Mononuclear cell (primary cell): Measurements from ENCODE around the gene YIPF5. TPM values are rescaled to one million over a fixed set of nuclear protein-coding genes. Genes with fewer than 3 reads are reported as not detected.

ENCODE experiments used
- H3K27me3 ChIP-seq: 2 replicates; pipeline ENCODE4 v1.6.0; 2011; ENCODE audit warnings: low read length, control low read depth; ENCODE audit not compliant: insufficient read depth
- H3K4me1 ChIP-seq: 2 replicates; pipeline ENCODE4 v1.5.1; 2011; ENCODE audit warnings: mild to moderate bottlenecking, low read length, control low read depth; ENCODE audit not compliant: insufficient read depth
- H3K4me3 ChIP-seq: 2 replicates; pipeline ENCODE4 v1.5.1; 2011; ENCODE audit warnings: mild to moderate bottlenecking, low read length, moderate library complexity
- H3K9me3 ChIP-seq: 2 replicates; pipeline ENCODE4 v1.5.1; 2011; ENCODE audit warnings: low read depth, mild to moderate bottlenecking, control low read depth, low read length
- total RNA-seq: library from RNA; depleted of rRNA; stranded (reverse); fragments of >200 nt; gene quantifications from one replicate; pipeline ENCODE4 v1.2.3, GENCODE V29; 2012

YIPF5 gene
- total RNA-seq, 1 donor = 51.5 TPM

DNA sequence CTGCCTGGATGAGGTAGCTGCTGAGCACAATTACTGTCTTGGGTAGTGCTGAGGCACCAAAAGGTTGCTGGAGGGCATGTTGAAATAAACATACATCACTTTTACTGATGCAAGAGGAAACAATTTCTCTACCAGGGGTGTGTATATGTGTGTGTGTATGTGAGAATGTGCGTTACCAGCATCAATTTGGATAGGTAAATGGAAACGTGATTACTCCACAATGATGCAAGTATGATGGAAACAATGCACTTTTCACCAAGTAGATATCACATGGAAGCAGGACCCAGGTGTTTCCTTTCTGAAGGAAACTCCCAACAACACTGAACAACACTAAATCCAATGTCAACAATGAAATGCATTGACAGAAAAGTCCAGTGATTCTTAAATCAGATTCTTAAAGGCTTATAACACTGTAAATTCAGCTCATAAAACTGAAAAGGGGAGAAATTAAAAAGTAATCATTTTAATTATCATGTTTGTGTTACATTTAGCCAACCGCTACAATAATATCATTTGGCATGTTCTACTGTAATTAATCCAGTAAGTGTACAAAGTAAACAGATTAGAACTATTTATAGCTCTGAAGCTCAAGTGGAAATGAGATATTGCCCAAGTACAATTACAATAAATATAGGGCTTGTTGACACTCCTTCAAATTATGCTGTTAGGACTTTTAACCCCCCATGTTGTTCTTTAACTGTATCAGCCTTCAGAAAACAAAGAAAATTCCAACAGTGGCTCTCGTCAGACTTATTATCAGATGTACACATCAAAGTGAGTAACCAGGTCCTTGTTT, 25.3 kb downstream of the YIPF5 start:
- Histone ChIP-seq H3K27me3 (peaks cover 3% of the 10 kb centered on the region), H3K4me3 (no peak overlapping the region), H3K4me1 (peaks cover 8% of the 10 kb centered on the region), H3K9me3 (no peaks in the 10 kb centered on the region)

DNA sequence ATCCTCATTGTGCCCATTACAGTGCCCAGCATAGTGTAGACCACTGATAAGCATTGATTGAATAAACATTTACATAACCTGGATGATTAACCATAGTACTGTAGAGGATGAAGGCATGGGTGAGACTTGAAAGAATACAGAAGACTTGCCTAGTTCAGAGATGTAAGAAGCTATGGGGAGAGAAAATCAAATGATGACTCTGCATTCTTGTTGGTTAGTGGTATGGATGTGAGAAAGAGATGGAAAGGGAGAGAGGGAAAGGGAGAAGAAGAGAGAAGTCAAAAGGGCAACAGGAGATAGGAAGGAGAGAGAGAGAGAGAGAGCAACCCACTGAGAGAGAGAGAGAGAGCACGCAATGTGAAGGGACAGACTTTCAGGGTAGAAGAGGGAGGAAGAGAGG, 26.8 kb downstream of the YIPF5 start:
- no peaks in the 10 kb centered on the region for H3K9me3 ChIP-seq
- H3K4me3 ChIP-seq = no peak overlapping the region
- peaks cover 8% of the 10 kb centered on the region for H3K4me1 ChIP-seq
- no peaks in the 10 kb centered on the region for H3K27me3 ChIP-seq

DNA sequence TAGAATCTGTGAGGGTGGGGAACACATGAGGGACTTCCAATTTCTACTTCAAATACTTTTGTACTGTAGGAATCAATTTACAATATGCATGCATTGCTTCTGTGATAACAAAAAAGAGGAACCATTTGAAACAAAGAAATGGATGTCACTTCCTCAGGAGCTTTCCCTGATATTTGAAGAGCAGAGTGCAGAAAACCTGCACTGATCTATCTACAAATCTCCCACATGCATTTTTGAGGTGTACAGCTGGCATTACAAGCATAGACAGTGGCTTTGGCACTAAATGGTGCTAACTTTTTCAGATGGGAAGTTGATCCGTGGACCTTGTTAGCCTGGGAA, 27.7 kb downstream of the YIPF5 start:
- Histone ChIP-seq H3K27me3 (no peaks in the 10 kb centered on the region), H3K4me3 (no peak overlapping the region), H3K4me1 (peaks cover 8% of the 10 kb centered on the region), H3K9me3 (no peaks in the 10 kb centered on the region)

DNA sequence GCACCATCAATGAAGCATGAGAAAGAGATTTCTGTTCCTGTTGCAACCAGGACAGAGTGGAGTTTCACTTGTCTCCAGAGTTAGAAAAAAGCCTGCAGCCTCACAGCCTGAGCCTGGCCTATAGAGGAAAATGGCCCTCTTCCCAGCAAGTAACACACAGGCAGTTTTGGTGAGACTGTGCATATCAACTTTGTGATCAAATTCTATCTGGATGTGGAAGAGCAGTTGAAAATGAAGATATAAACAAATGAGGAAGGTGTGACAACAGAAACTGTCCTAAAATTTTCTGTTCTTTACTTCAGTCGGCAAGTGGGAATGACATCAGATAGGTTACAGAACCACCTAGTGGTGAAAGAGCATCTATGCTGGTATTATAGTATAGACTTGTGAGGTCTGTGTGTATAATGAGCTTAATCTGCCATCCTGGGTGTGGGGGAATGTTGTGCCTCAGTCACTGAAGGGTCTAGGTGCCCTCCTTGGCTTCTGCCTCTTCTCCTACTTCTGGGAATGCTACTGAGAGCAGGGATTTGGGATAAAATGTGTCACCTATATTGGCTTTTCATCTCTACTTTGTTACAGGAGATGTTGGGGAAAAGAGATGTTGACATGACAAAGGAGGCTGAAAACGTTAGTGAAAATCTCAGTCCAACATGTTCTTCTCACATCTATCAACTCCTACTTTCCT, 28.2 kb downstream of the YIPF5 start:
- peaks cover 8% of the 10 kb centered on the region for H3K4me1 ChIP-seq
- no peaks in the 10 kb centered on the region for H3K27me3 ChIP-seq
- no peaks in the 10 kb centered on the region for H3K9me3 ChIP-seq
- no peak overlapping the region for H3K4me3 ChIP-seq

DNA sequence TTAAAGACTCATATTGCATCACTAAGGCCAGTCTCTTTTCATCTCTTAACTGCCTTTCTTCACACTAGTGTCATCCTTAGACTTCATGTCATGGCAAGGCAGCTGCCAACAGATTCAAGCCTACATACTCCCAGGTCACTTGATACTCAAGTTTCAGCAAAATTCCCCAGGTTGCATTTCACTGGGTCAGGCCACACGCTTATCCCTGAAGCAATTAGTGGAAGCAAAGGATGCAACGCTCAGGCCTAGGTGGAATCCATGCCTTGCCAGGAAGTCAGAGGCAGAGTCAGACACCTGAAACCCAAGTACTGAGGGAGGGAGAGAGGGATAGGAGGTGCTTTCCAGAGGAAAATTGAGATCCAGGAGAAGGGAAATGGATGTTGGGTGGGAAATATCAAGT, 28.9 kb downstream of the YIPF5 start:
- H3K4me1 ChIP-seq = peaks cover 8% of the 10 kb centered on the region
- H3K4me3 ChIP-seq = no peak overlapping the region
- no peaks in the 10 kb centered on the region for H3K9me3 ChIP-seq
- no peaks in the 10 kb centered on the region for H3K27me3 ChIP-seq

DNA sequence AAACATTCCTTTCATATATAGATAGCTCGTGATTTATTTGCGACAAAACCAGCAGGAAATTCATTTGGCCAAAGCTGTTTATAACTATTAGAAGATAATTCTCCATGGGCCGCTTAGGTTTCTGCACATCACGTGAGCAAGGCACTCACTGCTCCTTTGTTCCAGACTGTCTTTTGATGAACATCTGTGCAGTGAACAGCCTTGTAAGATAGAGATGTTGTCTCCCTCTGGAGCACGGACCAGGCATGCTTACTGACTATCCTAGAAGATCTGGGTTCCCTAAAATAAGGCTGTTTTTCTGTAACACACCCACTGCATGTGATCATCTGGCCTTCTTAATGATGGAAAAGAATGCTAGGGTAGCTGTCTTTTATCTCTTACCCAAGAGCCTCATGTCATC, 30.9 kb downstream of the YIPF5 start:
- Histone ChIP-seq H3K4me1 (peaks cover 8% of the 10 kb centered on the region), H3K4me3 (no peak overlapping the region), H3K9me3 (no peaks in the 10 kb centered on the region), H3K27me3 (no peaks in the 10 kb centered on the region)

DNA sequence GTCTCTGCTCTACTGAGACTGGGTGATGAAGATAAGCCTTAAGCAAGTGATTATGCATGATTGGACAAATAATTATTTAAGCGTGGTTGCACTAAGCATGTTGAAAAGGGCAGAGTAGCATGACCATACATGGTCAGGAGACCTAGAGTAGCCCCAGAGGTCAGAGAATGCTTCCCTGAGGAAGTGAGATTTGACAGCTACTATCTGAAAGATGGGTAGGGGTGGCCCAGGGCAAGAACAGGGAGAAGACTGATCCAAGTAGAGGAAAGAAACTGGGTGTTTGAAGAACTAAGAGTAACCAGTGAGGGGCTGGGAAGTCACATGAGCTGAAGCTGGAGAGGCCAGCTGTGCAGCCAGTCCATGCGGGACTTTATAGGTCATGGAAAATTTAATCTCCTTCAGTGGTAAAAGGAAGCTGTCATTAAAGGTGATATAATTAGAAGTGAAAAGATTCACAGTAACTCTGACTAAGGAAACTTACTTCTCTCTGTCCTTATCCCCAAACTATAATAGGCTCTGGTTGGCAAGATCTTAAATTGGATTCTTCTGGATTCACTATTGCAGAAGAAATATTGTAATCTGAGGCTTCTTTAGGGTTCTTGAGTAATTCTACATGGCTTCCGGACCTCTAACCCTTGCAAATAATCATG, 35.2 kb downstream of the YIPF5 start:
- no peak overlapping the region for H3K4me3 ChIP-seq
- H3K27me3 ChIP-seq = no peaks in the 10 kb centered on the region
- H3K4me1 ChIP-seq = no peaks in the 10 kb centered on the region
- no peaks in the 10 kb centered on the region for H3K9me3 ChIP-seq

DNA sequence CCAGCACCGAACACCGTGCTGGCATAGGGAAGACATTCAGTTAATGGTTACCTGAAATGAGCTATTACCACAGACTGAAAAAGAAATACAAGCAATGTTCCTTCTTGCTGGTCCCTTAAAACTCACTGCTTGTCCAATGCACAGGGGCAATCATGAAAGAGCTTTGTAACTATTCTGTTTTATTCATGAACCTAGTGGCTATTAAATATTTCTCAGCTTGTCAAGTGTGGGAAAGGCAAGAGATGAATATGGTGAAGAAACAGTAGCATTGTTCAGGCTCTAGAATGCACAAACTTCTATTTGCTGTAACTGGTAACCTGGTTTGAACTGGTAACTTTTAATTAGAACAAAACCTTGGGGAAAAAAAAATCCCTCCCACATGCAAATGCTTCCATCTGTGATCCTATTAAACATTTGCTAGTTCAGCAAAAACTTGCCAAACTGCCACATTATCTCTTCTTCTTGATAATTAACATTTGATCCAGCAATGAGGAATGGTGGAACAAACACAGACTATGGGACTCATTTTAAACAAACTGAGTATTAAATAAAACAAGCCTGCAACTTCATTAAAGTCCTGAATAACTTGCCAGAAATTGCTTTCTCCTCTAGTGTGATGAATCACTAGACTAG, 36.1 kb downstream of the YIPF5 start:
- no peaks in the 10 kb centered on the region for H3K4me1 ChIP-seq
- no peaks in the 10 kb centered on the region for H3K27me3 ChIP-seq
- no peaks in the 10 kb centered on the region for H3K9me3 ChIP-seq

DNA sequence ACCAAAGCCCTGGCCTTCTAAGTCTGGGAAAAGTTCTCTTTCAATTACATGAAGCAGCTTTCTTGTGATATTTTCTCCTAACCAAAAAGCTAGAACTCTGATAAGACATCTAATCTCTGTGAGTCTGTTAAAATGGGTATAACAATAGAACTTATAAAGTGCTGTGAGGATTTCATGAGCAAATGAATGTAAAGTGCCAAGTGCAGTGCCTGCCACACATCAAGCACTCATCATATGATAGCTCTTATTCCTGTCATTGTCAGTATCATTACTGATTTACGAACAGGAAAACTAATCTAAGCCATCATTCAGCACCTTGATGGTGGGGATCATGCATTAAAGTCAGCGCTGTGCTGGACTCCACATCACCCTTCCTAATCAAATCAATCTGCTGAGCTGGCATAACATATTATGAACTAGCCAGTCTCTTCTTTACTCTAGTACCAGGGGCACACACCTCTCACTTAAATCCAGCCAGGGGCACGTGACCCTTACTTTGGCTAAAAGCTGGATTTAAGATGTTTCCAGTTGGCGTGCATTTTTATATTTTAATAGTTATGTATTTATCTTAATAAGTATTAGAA, 37.3 kb downstream of the YIPF5 start:
- no peaks in the 10 kb centered on the region for H3K27me3 ChIP-seq
- no peaks in the 10 kb centered on the region for H3K9me3 ChIP-seq
- H3K4me3 ChIP-seq = no peak overlapping the region
- no peaks in the 10 kb centered on the region for H3K4me1 ChIP-seq

More for the DNA sequence above, 36.1 kb downstream of the YIPF5 start:
- H3K4me3 ChIP-seq = no peak overlapping the region

DNA sequence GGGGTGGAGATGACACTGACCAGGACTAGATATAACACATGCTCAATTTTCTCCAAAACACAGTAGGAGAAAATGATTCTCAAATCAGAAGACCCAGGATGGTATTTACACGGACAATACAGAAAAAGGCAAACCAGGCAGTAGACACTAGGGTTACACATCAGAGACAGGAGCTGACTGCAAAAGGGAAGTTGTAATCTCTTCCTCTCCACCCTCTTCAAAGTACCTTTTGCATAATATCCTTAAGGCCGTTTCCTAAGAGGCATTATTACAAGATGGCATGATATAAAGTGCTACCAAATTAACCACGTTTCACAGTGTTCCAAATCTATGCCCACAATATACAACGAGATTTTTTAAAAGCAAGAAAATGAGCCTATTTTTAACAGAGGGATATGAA, 39.2 kb downstream of the YIPF5 start:
- Histone ChIP-seq H3K4me1 (no peaks in the 10 kb centered on the region), H3K9me3 (no peaks in the 10 kb centered on the region), H3K27me3 (no peaks in the 10 kb centered on the region), H3K4me3 (no peak overlapping the region)

DNA sequence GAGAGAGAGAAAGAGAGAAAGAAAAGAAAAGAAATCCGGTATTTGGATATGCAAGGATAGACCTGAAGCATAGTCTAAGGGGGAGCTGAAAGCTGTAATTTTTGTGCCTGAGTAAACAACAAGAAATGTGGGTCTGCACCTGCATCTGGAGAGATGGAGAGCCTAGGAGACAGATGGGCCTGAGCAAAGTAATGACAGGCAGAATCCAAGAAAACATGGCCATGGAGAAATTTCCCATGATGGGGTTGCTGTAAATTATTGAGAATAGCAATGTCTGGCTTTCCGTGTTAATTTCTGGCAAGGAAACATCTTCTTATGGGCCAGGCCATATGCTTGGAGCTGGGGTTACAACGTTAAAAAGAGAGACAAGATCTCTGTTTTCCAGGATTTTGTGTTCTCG, 40.2 kb downstream of the YIPF5 start:
- no peaks in the 10 kb centered on the region for H3K9me3 ChIP-seq
- no peak overlapping the region for H3K4me3 ChIP-seq
- no peaks in the 10 kb centered on the region for H3K4me1 ChIP-seq
- no peaks in the 10 kb centered on the region for H3K27me3 ChIP-seq

DNA sequence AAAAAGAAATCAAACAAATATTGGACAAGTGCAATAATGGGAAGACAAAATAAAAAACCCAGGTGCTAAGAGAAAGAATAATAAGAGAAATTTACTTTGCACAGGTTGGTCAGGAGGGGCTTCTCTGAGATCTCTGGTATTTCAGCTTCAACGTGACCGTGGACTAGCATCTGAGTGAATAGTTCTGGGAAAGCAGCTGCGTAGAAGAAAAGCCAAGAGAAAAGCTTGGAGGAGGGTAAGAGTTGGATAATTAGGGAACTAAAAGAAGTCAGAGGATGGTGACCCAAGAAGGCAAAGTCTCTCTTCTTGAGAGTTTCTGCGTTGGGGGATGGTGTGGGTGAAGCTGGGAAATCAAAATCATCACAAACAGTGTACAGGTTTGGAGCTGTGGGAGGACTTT, 41.6 kb downstream of the YIPF5 start:
- H3K4me3 ChIP-seq = no peak overlapping the region
- no peaks in the 10 kb centered on the region for H3K27me3 ChIP-seq
- H3K9me3 ChIP-seq = no peaks in the 10 kb centered on the region
- no peaks in the 10 kb centered on the region for H3K4me1 ChIP-seq

DNA sequence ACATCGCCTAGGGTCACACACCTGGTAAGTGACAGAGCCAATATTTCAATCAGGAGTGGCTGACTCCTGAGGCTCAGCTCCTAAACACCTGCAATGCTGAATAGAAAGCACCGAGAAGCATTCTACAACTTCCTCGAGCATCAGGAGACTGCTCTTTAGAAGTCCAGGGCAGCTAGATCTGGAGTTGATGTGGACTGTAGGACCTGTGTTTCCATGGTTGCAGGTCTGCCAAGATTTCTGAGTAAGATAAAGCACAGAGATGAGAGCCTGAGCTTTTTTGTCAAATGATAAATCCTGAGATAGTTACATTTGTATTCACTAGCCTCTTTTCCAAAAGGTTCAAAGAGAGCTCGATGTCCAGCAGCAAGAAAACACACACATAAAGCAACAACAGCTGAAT, 43.8 kb downstream of the YIPF5 start:
- H3K9me3 ChIP-seq = no peaks in the 10 kb centered on the region
- no peaks in the 10 kb centered on the region for H3K27me3 ChIP-seq
- no peak overlapping the region for H3K4me3 ChIP-seq
- H3K4me1 ChIP-seq = no peaks in the 10 kb centered on the region

DNA sequence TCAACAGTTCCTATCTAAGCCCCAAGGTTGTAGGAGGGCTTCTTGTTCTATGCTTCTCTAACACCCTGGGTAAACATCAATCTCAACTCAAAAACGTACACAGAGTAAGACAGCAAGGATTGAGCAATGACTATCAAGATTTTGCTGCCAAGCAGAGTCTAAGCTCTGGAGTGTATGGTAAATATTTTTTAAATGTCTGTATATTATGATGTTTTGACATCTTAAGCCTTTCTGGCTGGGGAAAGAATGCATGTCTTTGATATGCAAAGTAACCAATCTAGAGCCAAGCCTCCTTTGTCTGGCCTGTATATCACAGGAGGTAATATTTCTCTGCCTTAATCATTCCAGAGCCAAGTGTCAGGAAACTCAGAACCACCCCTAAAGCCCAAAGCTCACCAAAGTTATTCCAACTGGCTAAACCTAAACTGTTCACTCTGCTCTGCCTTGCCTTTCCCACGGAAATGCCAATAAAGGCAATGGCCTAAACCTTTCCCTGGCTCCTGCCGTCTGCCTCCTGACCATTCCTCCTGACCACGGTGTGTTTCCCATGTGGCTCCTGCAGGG, 45.2 kb downstream of the YIPF5 start:
- no peaks in the 10 kb centered on the region for H3K4me1 ChIP-seq
- no peak overlapping the region for H3K4me3 ChIP-seq
- H3K27me3 ChIP-seq = no peaks in the 10 kb centered on the region
- no peaks in the 10 kb centered on the region for H3K9me3 ChIP-seq

DNA sequence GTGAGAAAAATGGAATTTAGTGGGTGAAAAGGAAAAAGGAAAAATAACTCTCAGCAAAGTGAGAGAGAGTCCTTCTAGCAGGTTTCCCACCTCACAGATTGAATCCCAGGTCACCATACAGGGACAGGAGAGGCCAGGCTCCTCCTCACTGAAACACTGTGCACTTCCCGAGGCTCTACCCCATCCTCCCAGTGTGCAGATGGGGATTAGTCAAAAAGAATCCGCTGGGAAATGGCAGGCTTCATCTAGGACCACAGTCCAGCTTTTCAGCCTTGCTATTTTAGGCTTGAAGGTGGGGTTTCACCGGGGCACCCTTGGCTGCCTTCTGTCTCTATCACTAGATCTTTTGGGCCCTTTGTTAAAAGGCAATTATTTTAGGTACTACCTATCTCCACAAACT, 47.8 kb downstream of the YIPF5 start:
- Histone ChIP-seq H3K9me3 (no peaks in the 10 kb centered on the region), H3K4me1 (no peaks in the 10 kb centered on the region), H3K4me3 (no peak overlapping the region), H3K27me3 (no peaks in the 10 kb centered on the region)
